ENCODE data around the gene GTF2E1. TPM values are rescaled to one million over a fixed set of nuclear protein-coding genes. Genes with fewer than 3 reads are reported as not detected.

Gene GTF2E1
- total RNA-seq, 2 experiments from 2014 or later, result 26.1 to 27.0 TPM

GRCh38 chr3:120798346-120798745 is 55.8 kb downstream of the GTF2E1 start:
- POLR2A ChIA-PET, result no interaction called here
- ATAC-seq (no peak), DNase-seq (no peak)
- no peaks in the 10 kb centered on the region for H3K4me1 Mint-ChIP-seq
- no peaks in the 10 kb centered on the region for H3K27me3 Mint-ChIP-seq
- intact Hi-C loops (cut with DNase I, micrococcal nuclease), result loop anchor here (5.0 to 10.0 kb wide), 2 partner anchors 554 to 556 kb away; no protein-coding TSS in a partner anchor
- no peaks in the 10 kb centered on the region for H3K9me3 Mint-ChIP-seq (ENCODE audit: low read depth)
- CTCF ChIA-PET, result no interaction called here
- H3K4me3 Mint-ChIP-seq, result no peak overlapping the region
- no peaks in the 10 kb centered on the region for H3K36me3 Mint-ChIP-seq (ENCODE audit: low read depth)
- no peak overlapping the region for H3K27ac Mint-ChIP-seq

DNA sequence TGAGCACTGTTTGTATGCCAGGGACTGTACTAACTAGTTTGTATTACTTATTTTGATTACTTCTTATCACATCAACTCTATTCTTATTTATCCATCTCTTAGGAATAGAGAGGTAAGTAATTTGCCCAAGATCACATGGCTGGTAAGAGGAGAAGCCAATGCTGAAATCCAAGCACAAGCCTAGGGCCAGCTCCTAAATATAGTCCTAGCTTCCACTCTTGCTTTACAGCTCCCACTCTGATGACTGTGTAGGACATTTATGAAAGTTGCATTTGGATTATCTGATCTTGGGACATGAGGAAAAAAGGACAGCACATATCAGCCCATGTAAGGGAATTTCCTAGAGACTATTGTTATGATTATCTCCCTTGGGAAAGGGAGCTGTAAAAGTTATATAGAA is 58.1 kb downstream of the GTF2E1 start:
- H3K4me3 Mint-ChIP-seq, result no peak overlapping the region
- no peak for ATAC-seq
- no peaks in the 10 kb centered on the region for H3K4me1 Mint-ChIP-seq
- no peaks in the 10 kb centered on the region for H3K9me3 Mint-ChIP-seq (ENCODE audit: low read depth)
- H3K27ac Mint-ChIP-seq, result no peak overlapping the region
- H3K27me3 Mint-ChIP-seq, result peaks cover 2% of the 10 kb centered on the region
- no peaks in the 10 kb centered on the region for H3K36me3 Mint-ChIP-seq (ENCODE audit: low read depth)
- CTCF ChIA-PET, result interaction anchor here (1.0 to 2.8 kb wide), 4 partner anchors 20 to 378 kb away, joined by 3 to 8 read pairs (median 4); no protein-coding TSS in a partner anchor
- intact Hi-C loops (cut with DNase I, micrococcal nuclease), result no loop called here
- POLR2A ChIA-PET, result no interaction called here
- no peak for DNase-seq

DNA sequence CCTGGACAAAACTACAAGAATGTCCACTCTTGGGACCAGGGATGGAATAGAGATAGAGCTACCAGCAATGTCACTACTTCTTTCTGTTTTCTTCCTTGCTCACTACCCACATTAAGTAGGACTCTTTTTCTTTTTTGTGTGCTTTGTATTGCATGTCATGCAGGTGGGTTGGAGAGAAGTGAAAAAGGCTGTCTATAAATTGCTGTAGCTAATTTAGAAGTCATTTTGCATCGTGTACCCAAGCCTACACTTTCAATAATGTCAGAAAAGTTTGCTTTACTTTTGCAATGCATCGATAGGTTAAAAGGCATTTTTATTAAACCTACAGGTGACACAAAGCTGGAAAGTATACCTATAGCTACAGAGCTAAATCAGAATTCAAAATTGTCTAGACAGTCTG is 58.9 kb downstream of the GTF2E1 start:
- Mint-ChIP-seq H3K36me3 (ENCODE audit: low read depth) (no peaks in the 10 kb centered on the region), H3K27me3 (peaks cover 4% of the 10 kb centered on the region), H3K4me3 (no peak overlapping the region), H3K9me3 (ENCODE audit: low read depth) (no peaks in the 10 kb centered on the region), H3K27ac (no peak overlapping the region), H3K4me1 (no peaks in the 10 kb centered on the region)
- DNase-seq (no peak), ATAC-seq (no peak)
- intact Hi-C loops (cut with DNase I, micrococcal nuclease), result no loop called here
- ChIA-PET CTCF (interaction anchor here (2.8 kb wide), 1 partner anchor 241 kb away, joined by 8 read pairs; no protein-coding TSS in a partner anchor), POLR2A (no interaction called here)

GRCh38 chr3:120802916-120803315 is 60.4 kb downstream of the GTF2E1 start:
- no peak overlapping the region for H3K4me3 Mint-ChIP-seq
- H3K9me3 Mint-ChIP-seq (ENCODE audit: low read depth), result no peaks in the 10 kb centered on the region
- ChIA-PET POLR2A (no interaction called here), CTCF (no interaction called here)
- no peak overlapping the region for H3K27ac Mint-ChIP-seq
- intact Hi-C loops (cut with DNase I, micrococcal nuclease), result no loop called here
- peaks cover 4% of the 10 kb centered on the region for H3K27me3 Mint-ChIP-seq
- no peaks in the 10 kb centered on the region for H3K4me1 Mint-ChIP-seq
- H3K36me3 Mint-ChIP-seq (ENCODE audit: low read depth), result no peaks in the 10 kb centered on the region
- ATAC-seq, result no peak
- no peak for DNase-seq

DNA sequence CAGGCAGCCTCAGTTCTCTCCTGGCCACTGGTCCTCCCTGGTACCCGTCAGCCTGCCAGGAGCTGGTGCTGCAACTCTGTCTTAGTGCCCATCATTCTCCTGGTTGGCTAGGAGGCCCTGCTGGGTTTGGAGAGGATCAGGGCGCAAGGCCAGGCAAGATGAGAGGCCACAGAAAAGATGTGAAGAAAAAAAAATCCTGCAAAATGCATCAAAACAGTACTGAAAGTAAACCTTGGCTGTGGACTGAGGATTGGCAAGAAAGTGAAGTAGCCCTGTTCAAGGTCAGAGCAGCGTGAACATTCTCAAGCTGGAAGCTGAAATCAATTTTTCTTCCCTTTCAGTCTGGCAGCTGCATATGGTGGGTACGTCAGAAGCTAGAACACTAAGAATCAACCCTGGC is 74.2 kb downstream of the GTF2E1 start:
- ChIA-PET CTCF (interaction anchor here (1.1 kb wide), 1 partner anchor 256 kb away, joined by 4 read pairs; no protein-coding TSS in a partner anchor), POLR2A (no interaction called here)
- H3K4me1 Mint-ChIP-seq, result no peaks in the 10 kb centered on the region
- no peak overlapping the region for H3K27ac Mint-ChIP-seq
- peaks cover 19% of the 10 kb centered on the region for H3K27me3 Mint-ChIP-seq
- ATAC-seq, result no peak
- no peak for DNase-seq
- H3K36me3 Mint-ChIP-seq (ENCODE audit: low read depth), result no peaks in the 10 kb centered on the region
- intact Hi-C loops (cut with DNase I, micrococcal nuclease), result no loop called here
- H3K4me3 Mint-ChIP-seq, result no peak overlapping the region
- no peaks in the 10 kb centered on the region for H3K9me3 Mint-ChIP-seq (ENCODE audit: low read depth)

- Mint-ChIP-seq H3K27me3 (peaks cover 13% of the 10 kb centered on the region), H3K36me3 (ENCODE audit: low read depth) (no peaks in the 10 kb centered on the region), H3K4me1 (no peaks in the 10 kb centered on the region), H3K4me3 (no peak overlapping the region), H3K27ac (no peak overlapping the region), H3K9me3 (ENCODE audit: low read depth) (no peaks in the 10 kb centered on the region)
- ChIA-PET POLR2A (no interaction called here), CTCF (interaction anchor here (1.0 to 1.9 kb wide), 2 partner anchors 15 to 26 kb away, joined by 4 to 5 read pairs; no protein-coding TSS in a partner anchor)
- ATAC-seq, result no peak
- no peak for DNase-seq
- intact Hi-C loops (cut with DNase I, micrococcal nuclease), result no loop called here
Observed at GRCh38 chr3:120820748-120821147, 78.2 kb downstream of the GTF2E1 start.

DNA sequence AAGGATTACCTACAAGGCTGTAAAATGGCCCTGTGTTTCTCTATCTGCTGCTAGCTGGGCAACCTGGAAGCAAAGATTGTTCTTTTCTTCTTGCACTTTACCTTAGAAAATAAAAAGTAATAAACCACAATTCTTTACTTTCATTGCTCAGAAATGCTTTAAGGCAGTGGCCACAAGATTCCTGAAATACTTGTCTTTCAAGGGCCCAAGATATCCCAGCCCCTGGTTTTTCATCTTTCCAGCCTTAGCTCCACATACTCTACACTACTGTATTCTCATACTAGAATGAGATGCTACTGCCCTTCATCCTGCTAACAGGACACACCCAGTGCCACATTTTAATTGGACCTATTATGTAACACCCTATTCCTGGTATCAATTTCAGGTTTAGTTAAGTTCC is 78.9 kb downstream of the GTF2E1 start:
- Mint-ChIP-seq H3K9me3 (ENCODE audit: low read depth) (no peaks in the 10 kb centered on the region), H3K27ac (no peak overlapping the region), H3K27me3 (peaks cover 11% of the 10 kb centered on the region), H3K4me3 (no peak overlapping the region), H3K4me1 (no peaks in the 10 kb centered on the region), H3K36me3 (ENCODE audit: low read depth) (no peaks in the 10 kb centered on the region)
- DNase-seq, result no peak
- no peak for ATAC-seq
- CTCF ChIA-PET, result no interaction called here
- POLR2A ChIA-PET, result no interaction called here
- intact Hi-C loops (cut with DNase I, micrococcal nuclease), result no loop called here

- intact Hi-C loops (cut with DNase I, micrococcal nuclease), result no loop called here
- H3K27me3 Mint-ChIP-seq, result peaks cover 14% of the 10 kb centered on the region
- no peak overlapping the region for H3K27ac Mint-ChIP-seq
- H3K4me3 Mint-ChIP-seq, result no peak overlapping the region
- H3K9me3 Mint-ChIP-seq (ENCODE audit: low read depth), result no peaks in the 10 kb centered on the region
- DNase-seq (no peak), ATAC-seq (no peak)
- ChIA-PET CTCF (no interaction called here), POLR2A (no interaction called here)
- no peaks in the 10 kb centered on the region for H3K36me3 Mint-ChIP-seq (ENCODE audit: low read depth)
- H3K4me1 Mint-ChIP-seq, result no peaks in the 10 kb centered on the region
Observed at GRCh38 chr3:120823156-120823555, 80.6 kb downstream of the GTF2E1 start.

DNA sequence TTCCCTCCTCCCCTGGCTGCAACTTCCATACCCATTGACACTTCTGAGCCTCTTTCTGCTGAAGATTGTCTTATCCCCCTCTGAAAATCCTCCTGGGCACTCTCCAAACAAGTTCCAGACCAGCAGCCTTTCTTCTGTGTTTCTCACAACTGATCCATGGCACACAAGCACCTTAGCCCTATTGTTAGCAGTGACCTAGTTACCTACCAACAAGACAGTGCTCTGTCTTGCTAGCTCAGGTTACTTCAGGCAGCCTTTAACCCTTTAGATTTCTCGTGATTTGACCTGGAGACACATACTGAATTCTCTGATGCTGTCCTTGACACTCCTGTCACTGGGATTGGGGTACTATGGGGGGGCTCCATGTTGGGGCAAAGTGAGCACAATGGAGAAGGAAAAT is 82.1 kb downstream of the GTF2E1 start:
- intact Hi-C loops (cut with DNase I, micrococcal nuclease), result no loop called here
- Mint-ChIP-seq H3K9me3 (ENCODE audit: low read depth) (no peaks in the 10 kb centered on the region), H3K27me3 (peaks cover 9% of the 10 kb centered on the region), H3K4me1 (no peaks in the 10 kb centered on the region), H3K27ac (no peak overlapping the region), H3K36me3 (ENCODE audit: low read depth) (no peaks in the 10 kb centered on the region), H3K4me3 (no peak overlapping the region)
- ATAC-seq (no peak), DNase-seq (no peak)
- ChIA-PET POLR2A (no interaction called here), CTCF (no interaction called here)

GRCh38 chr3:120828796-120829195 is 86.3 kb downstream of the GTF2E1 start:
- Mint-ChIP-seq H3K36me3 (ENCODE audit: low read depth) (no peaks in the 10 kb centered on the region), H3K4me3 (no peak overlapping the region), H3K4me1 (no peaks in the 10 kb centered on the region), H3K27me3 (peaks cover 18% of the 10 kb centered on the region), H3K27ac (no peak overlapping the region), H3K9me3 (ENCODE audit: low read depth) (no peaks in the 10 kb centered on the region)
- ATAC-seq, result no peak
- ChIA-PET POLR2A (no interaction called here), CTCF (no interaction called here)
- DNase-seq, result no peak
- intact Hi-C loops (cut with DNase I, micrococcal nuclease), result no loop called here

GRCh38 chr3:120831066-120831465 is 88.5 kb downstream of the GTF2E1 start:
- ATAC-seq (no peak), DNase-seq (no peak)
- no peaks in the 10 kb centered on the region for H3K9me3 Mint-ChIP-seq (ENCODE audit: low read depth)
- no peak overlapping the region for H3K4me3 Mint-ChIP-seq
- intact Hi-C loops (cut with DNase I, micrococcal nuclease), result no loop called here
- H3K36me3 Mint-ChIP-seq (ENCODE audit: low read depth), result no peaks in the 10 kb centered on the region
- no peak overlapping the region for H3K27ac Mint-ChIP-seq
- CTCF ChIA-PET, result interaction anchor here (0.8 kb wide), 1 partner anchor 272 kb away, joined by 3 read pairs; no protein-coding TSS in a partner anchor
- POLR2A ChIA-PET, result no interaction called here
- H3K4me1 Mint-ChIP-seq, result no peaks in the 10 kb centered on the region
- H3K27me3 Mint-ChIP-seq, result peaks cover 18% of the 10 kb centered on the region

Data from activated CD4-positive, alpha-beta T cell treated with anti-CD3 and anti-CD28 coated beads for 36 hours (primary cell).